ENCODE measurements around the gene SERPINH1.

DNA sequence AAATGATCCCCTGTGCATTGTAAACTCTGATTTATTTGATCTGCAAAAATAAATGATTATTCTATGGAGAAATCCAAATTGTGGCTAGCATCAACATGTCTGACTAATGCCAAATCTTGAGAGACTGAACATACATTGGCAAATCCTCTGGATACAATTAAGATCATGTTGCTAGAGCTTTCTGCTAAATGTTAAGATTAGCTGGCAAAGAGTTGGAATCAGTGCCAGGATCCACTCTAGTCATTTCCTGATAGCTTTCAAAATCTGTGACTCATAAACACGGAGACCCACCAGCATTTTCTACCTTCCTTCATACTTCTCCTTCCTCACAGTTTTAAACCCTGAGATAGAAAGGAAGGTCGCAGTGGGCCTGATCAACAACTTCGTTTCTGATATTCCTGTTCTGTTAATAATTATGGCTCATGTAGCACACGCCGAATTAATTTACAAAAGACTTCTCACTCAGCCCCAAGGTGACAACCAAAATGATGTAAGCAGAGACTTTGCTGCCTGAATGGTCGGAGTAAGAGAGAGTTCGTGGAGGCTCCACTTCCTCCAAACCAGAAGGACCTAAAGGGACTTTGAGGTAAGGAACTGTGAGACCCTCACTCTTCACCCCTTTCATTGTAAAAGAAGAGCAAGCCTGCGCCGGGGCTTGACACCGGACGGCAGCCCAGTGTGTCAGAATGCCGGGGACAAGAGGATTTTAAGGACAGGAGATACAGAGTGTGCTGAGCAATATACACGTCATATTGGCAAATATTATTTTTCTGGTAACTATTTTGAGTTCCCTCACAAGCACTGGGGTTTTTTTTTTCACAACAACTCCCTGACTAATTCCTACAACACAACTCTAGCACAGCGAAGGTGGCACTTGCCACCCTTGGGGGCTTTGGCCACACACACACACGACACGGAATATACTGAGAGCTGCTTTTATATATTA lies 42.0 kb downstream of the SERPINH1 start:
- no peak for TF ChIP-seq SUZ12 (IDR thresholded peaks at IDR 0.05; ENCODE audit: extremely low read depth, insufficient read depth, insufficient read length)
- TF ChIP-seq YY1 (IDR thresholded peaks at IDR 0.05; ENCODE audit: insufficient read depth, insufficient read length): no peak
